ENCODE measurements around the gene PCNX2.

PCNX2 gene

DNA sequence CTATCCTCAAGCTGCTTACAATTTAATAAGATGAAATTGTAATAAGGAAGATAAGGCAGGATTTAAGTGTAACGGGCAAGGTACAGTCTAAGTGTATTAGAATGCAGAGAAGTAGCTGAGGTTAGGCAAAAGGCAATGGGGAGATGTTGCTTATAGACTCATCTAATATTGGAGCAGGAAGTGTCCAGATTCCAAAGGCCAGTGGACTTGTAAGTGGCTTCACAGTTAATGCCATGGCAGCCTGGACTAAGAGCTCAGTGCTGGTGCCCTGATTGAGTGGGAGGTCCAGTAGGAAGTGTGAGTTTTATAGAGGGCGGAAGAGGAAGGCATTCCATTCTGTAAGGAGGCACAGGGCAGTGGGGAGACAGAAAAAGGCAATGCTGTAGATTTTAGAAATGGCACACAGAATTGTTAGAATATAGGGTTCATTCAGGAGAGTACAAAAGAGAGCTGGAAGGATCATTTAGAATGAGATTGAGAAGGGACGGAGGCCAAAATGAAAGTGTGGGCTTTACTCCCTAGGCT, 44.6 kb upstream of the PCNX2 start:
- Histone ChIP-seq H3K27me3 (ENCODE audit: insufficient read depth, poor library complexity, severe bottlenecking) (no peaks in the 10 kb centered on the region), H3K27ac (ENCODE audit: poor library complexity, severe bottlenecking) (no peak overlapping the region), H3K36me3 (ENCODE audit: low read depth) (no peaks in the 10 kb centered on the region), H3K4me3 (ENCODE audit: severe bottlenecking) (no peak overlapping the region), H3K9me3 (ENCODE audit: severe bottlenecking) (no peaks in the 10 kb centered on the region), H3K4me1 (ENCODE audit: insufficient read depth, poor library complexity, severe bottlenecking) (no peaks in the 10 kb centered on the region)
- DNase-seq (ENCODE audit: low spot score) (no peak), ATAC-seq (ENCODE audit: low read depth) (no peak)
- TF ChIP-seq, protein P1, sequence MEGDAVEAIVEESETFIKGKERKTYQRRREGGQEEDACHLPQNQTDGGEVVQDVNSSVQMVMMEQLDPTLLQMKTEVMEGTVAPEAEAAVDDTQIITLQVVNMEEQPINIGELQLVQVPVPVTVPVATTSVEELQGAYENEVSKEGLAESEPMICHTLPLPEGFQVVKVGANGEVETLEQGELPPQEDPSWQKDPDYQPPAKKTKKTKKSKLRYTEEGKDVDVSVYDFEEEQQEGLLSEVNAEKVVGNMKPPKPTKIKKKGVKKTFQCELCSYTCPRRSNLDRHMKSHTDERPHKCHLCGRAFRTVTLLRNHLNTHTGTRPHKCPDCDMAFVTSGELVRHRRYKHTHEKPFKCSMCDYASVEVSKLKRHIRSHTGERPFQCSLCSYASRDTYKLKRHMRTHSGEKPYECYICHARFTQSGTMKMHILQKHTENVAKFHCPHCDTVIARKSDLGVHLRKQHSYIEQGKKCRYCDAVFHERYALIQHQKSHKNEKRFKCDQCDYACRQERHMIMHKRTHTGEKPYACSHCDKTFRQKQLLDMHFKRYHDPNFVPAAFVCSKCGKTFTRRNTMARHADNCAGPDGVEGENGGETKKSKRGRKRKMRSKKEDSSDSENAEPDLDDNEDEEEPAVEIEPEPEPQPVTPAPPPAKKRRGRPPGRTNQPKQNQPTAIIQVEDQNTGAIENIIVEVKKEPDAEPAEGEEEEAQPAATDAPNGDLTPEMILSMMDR (IDR thresholded peaks at IDR 0.05; ENCODE audit: poor library complexity, severe bottlenecking): no peak

DNA sequence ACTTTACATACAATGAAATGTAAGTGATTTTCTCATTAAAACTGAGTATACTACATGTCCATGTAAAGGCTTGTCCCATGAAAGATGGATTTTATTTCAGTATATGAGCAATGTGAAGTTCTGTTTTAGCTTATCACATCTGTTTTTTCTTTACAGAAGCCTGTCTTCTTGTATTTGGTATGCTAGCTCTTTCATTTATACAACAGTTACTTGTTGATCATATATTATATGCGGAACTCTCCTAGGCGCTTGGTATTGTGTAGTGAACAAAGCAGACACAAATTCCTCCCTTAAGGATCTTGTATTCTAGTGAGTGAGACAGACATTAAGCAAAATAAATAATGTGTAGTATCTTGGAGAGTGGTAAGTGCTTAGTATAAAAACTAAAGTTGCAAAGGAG, 42.6 kb upstream of the PCNX2 start:
- Histone ChIP-seq H3K27ac (ENCODE audit: poor library complexity, severe bottlenecking) (no peak overlapping the region), H3K9me3 (ENCODE audit: severe bottlenecking) (no peaks in the 10 kb centered on the region), H3K36me3 (ENCODE audit: low read depth) (no peaks in the 10 kb centered on the region), H3K4me1 (ENCODE audit: insufficient read depth, poor library complexity, severe bottlenecking) (no peaks in the 10 kb centered on the region), H3K27me3 (ENCODE audit: insufficient read depth, poor library complexity, severe bottlenecking) (no peaks in the 10 kb centered on the region), H3K4me3 (ENCODE audit: severe bottlenecking) (no peak overlapping the region)
- DNase-seq (ENCODE audit: low spot score) (no peak), ATAC-seq (ENCODE audit: low read depth) (no peak)
- TF ChIP-seq, protein P1 (IDR thresholded peaks at IDR 0.05; ENCODE audit: poor library complexity, severe bottlenecking): no peak

DNA sequence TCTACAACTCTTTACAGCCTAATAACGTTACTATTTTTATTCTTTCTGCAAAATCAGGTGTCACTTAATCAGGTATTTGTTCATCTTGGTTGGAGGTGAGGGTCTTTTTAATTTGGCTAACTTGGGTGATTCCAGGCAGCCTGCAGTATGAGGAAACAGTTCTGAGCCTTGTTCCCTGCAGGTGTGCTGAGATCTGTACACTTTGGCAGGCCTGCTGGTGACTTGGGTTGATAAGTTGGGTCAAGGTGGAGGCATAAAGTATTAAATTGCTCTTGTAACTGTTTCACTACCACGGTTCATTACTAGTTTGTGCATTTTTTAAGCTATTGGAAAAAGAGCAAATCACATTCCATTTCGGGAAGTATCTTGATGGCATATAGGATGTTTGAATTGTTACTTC, 42.0 kb upstream of the PCNX2 start:
- DNase-seq (ENCODE audit: low spot score): no peak
- no peak for ATAC-seq (ENCODE audit: low read depth)
- TF ChIP-seq, protein P1 (IDR thresholded peaks at IDR 0.05; ENCODE audit: poor library complexity, severe bottlenecking): no peak

DNA sequence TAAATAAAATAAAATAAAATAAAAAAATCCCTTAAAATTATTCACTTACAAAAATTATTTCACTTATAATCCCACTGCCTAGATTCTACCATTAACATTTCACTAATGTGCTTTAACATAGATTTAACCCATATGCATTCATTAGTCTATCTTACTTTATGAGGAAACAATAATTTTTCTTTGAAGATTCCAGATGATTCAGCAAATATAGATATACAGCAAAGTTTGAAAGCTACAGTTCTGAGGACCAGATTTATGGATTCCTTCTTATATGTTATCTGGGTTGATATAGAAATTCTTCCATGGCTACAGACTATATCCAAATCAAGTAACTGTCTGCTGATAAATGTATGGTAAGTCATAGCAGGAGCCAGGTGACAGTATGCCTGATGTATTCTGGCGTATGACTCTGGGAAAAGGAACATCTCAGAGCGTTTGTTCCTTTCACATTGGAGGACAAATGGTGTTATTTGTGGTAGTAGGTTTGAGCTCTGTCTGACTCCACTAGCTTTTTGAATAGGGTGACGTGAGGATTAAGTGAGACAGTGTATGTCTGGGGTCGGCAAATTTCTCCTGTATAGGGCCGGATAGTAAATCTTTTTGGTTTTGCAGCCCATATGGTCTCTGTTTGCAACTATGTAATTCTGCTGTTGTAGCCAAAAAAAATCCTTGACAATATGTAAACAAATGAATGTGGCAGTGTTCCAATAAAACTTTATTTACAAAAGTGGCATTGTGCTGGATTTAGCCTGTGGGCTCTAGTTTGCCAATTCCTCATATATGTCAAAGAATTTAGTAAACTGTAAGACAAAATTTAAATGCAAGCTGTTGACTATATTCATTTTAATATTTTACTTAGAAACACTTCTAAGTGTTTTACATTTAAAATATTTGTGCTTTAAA, 41.3 kb upstream of the PCNX2 start:
- no peak overlapping the region for H3K27ac ChIP-seq (ENCODE audit: poor library complexity, severe bottlenecking)
- no peaks in the 10 kb centered on the region for H3K4me1 ChIP-seq (ENCODE audit: insufficient read depth, poor library complexity, severe bottlenecking)
- ATAC-seq (ENCODE audit: low read depth): no peak
- no peak overlapping the region for H3K4me3 ChIP-seq (ENCODE audit: severe bottlenecking)
- no peaks in the 10 kb centered on the region for H3K27me3 ChIP-seq (ENCODE audit: insufficient read depth, poor library complexity, severe bottlenecking)
- TF ChIP-seq, protein P1 (IDR thresholded peaks at IDR 0.05; ENCODE audit: poor library complexity, severe bottlenecking): no peak
- no peaks in the 10 kb centered on the region for H3K36me3 ChIP-seq (ENCODE audit: low read depth)
- no peaks in the 10 kb centered on the region for H3K9me3 ChIP-seq (ENCODE audit: severe bottlenecking)
- no peak for DNase-seq (ENCODE audit: low spot score)

More for the DNA sequence above, 42.0 kb upstream of the PCNX2 start:
- Histone ChIP-seq H3K4me1 (ENCODE audit: insufficient read depth, poor library complexity, severe bottlenecking) (no peaks in the 10 kb centered on the region), H3K27me3 (ENCODE audit: insufficient read depth, poor library complexity, severe bottlenecking) (no peaks in the 10 kb centered on the region), H3K27ac (ENCODE audit: poor library complexity, severe bottlenecking) (no peak overlapping the region), H3K4me3 (ENCODE audit: severe bottlenecking) (no peak overlapping the region), H3K36me3 (ENCODE audit: low read depth) (no peaks in the 10 kb centered on the region), H3K9me3 (ENCODE audit: severe bottlenecking) (no peaks in the 10 kb centered on the region)

DNA sequence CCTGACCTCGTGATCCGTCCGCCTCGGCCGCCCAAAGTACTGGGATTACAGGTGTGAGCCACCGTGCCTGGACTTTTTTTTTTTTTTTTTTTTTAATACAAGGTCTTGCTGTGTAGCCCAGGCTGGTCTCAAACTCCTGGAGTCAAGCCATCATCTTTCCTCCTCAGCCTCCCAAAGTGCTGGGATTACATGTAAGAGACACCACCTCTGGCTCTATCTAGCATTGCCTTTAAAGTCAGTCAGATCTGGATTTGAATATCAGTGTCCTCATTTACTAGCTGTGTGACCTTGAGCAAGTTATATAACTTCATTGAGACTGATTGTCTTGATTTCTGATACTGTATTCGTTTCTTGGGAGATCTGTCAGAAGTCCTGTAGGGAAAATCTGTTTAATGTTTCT, 38.6 kb upstream of the PCNX2 start:
- Histone ChIP-seq H3K9me3 (ENCODE audit: severe bottlenecking) (no peaks in the 10 kb centered on the region), H3K36me3 (ENCODE audit: low read depth) (no peaks in the 10 kb centered on the region), H3K27me3 (ENCODE audit: insufficient read depth, poor library complexity, severe bottlenecking) (no peaks in the 10 kb centered on the region), H3K4me1 (ENCODE audit: insufficient read depth, poor library complexity, severe bottlenecking) (peaks cover 5% of the 10 kb centered on the region), H3K4me3 (ENCODE audit: severe bottlenecking) (no peak overlapping the region), H3K27ac (ENCODE audit: poor library complexity, severe bottlenecking) (no peak overlapping the region)
- DNase-seq (ENCODE audit: low spot score) (no peak), ATAC-seq (ENCODE audit: low read depth) (no peak)
- TF ChIP-seq, protein P1 (IDR thresholded peaks at IDR 0.05; ENCODE audit: poor library complexity, severe bottlenecking): no peak

Measured in RWPE2 (cell line).